Neural crest cell (in vitro differentiated cells): ENCODE measurements around the gene TSPEAR. TPM values are rescaled to one million over a fixed set of nuclear protein-coding genes. Genes with fewer than 3 reads are reported as not detected.
A peak's percentile ranks its signal among the peaks of the same experiment; 100 is the strongest.

Experiments
- DNase-seq: peaks from one replicate; pipeline ENCODE4 v3.0.0; 2021; ENCODE audit warnings: low read depth, mixed read lengths, low spot score
- H3K27ac Mint-ChIP-seq: one replicate; pipeline ENCODE4 v1.8.0; 2021; ENCODE audit warnings: mild to moderate bottlenecking, mixed read lengths; ENCODE audit not compliant: unreplicated experiment
- H3K27me3 Mint-ChIP-seq: 2 replicates; pipeline ENCODE4 v1.8.0; 2021; ENCODE audit warnings: low read depth, mild to moderate bottlenecking, mixed read lengths
- H3K36me3 Mint-ChIP-seq: 2 replicates; pipeline ENCODE4 v1.8.0; 2021; ENCODE audit warnings: low read depth, mild to moderate bottlenecking, mixed read lengths
- H3K4me1 Mint-ChIP-seq: 2 replicates; pipeline ENCODE4 v1.8.0; 2021; ENCODE audit warnings: mixed read lengths
- H3K4me3 Mint-ChIP-seq: one replicate; pipeline ENCODE4 v1.8.0; 2021; ENCODE audit warnings: mild to moderate bottlenecking, mixed read lengths
- H3K9me3 Mint-ChIP-seq: 2 replicates; pipeline ENCODE4 v1.8.0; 2021; ENCODE audit warnings: mixed read lengths
- CTCF ChIP-seq: fragments of 200-600 bp; sonication (generic); conservative IDR thresholded peaks from 2 replicates; pipeline ENCODE4 v1.5.0; 2021; ENCODE audit warnings: antibody characterized with exemption, mild to moderate bottlenecking
- total RNA-seq: library from RNA; stranded (reverse); gene quantifications from 2 replicates; pipeline ENCODE4 v1.2.1, GENCODE V29; 2021

Gene TSPEAR
- total RNA-seq, 1 donor from 2014 or later: not detected

GRCh38 chr21:44467859-44468195 is 243.5 kb downstream of the TSPEAR start:
- H3K27ac Mint-ChIP-seq: no peak overlapping the region
- no peaks in the 10 kb centered on the region for H3K36me3 Mint-ChIP-seq
- no peak for TF ChIP-seq CTCF
- H3K27me3 Mint-ChIP-seq: no peaks in the 10 kb centered on the region
- peaks cover 4% of the 10 kb centered on the region for H3K4me1 Mint-ChIP-seq
- DNase-seq: no peak
- no peak overlapping the region for H3K4me3 Mint-ChIP-seq
- H3K9me3 Mint-ChIP-seq: peaks cover 2% of the 10 kb centered on the region

- Mint-ChIP-seq H3K27ac (no peak overlapping the region), H3K27me3 (no peaks in the 10 kb centered on the region), H3K4me1 (peaks cover 4% of the 10 kb centered on the region), H3K4me3 (no peak overlapping the region), H3K36me3 (no peaks in the 10 kb centered on the region), H3K9me3 (peaks cover 2% of the 10 kb centered on the region)
- no peak for DNase-seq
- no peak for TF ChIP-seq CTCF
Measured at GRCh38 chr21:44466996-44467858, 244.1 kb downstream of the TSPEAR start.

DNA sequence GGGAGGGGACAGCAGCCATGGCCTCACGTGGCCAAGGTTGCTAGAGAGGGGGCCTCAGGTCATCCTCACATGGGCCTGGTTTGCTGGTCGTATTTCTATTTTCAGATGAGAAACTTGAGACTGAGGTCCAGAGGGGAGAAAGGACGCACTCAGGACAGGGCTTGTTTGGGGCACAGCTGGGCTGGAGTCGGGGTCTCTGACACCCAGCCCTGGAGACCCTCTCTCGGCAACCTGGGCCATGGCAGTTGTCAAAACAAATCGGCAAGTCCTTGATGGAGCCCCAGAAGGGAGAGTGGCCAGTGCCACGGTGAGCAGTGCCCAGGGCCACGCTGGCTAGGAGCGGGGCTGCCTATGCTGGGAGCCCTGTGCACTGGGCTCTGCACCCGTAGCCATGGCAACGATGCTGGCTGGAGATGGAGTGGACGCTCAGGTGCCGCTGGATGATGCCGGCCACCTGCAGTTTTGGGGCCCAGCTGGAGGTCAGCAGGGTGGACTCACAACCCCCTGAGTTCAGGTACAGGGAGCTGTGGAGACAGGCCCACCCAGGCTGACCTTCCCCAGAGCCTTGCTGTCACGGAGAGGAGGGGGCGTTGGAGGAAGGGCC is 244.9 kb downstream of the TSPEAR start:
- no peak for DNase-seq
- Mint-ChIP-seq H3K4me3 (no peak overlapping the region), H3K27me3 (no peaks in the 10 kb centered on the region), H3K9me3 (no peaks in the 10 kb centered on the region), H3K4me1 (peaks cover 4% of the 10 kb centered on the region), H3K27ac (no peak overlapping the region), H3K36me3 (no peaks in the 10 kb centered on the region)
- no peak for TF ChIP-seq CTCF

DNA sequence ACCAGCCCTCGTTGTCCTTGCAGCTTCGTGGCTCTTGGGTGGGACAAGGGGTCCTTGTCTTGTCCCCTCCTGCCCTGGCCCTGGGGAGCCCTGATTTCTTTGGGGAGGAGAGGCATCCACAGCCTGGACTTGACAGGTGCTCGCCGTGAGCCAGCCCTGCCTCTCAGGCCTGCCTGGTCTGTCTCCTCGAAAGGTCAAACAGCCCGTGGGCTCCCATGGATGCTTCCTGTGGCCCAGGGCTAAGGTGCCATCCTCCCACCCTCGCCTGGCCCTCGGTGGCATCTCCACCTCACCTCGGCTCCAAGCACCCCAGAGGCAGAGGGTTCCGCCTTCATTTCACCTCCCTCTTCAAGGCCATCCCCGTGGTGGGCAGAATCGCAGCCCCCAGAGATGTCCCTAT is 247.0 kb downstream of the TSPEAR start:
- no peak overlapping the region for H3K4me3 Mint-ChIP-seq
- no peaks in the 10 kb centered on the region for H3K36me3 Mint-ChIP-seq
- peaks cover 4% of the 10 kb centered on the region for H3K4me1 Mint-ChIP-seq
- H3K27me3 Mint-ChIP-seq: no peaks in the 10 kb centered on the region
- no peak for DNase-seq
- no peak for TF ChIP-seq CTCF
- peak overlapping the region; percentile 19 for H3K27ac Mint-ChIP-seq
- H3K9me3 Mint-ChIP-seq: no peaks in the 10 kb centered on the region

DNA sequence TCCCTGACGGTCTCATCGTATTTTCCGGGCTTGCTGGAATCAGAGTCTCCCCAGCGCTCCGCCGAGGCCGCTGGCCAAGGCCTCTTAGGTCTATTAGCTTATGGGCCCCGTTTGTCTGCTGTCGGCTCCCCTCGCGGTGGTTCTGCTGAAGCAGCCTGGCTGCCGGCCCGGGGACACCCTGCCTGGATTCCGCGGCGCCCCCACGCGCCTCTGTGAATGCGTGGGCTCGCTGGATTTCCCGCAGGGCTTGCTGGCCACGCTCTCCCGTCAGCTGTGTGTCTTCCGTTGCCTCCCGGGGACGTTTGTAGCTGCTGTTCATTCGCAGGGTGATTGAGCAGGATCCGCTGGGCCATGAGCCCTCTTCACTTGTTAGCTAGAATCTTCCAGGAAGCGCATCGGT is 247.6 kb downstream of the TSPEAR start:
- no peak for TF ChIP-seq CTCF
- no peak overlapping the region for H3K4me3 Mint-ChIP-seq
- DNase-seq: no peak
- H3K36me3 Mint-ChIP-seq: no peaks in the 10 kb centered on the region
- peaks cover 4% of the 10 kb centered on the region for H3K4me1 Mint-ChIP-seq
- H3K27ac Mint-ChIP-seq: no peak overlapping the region
- H3K27me3 Mint-ChIP-seq: no peaks in the 10 kb centered on the region
- H3K9me3 Mint-ChIP-seq: no peaks in the 10 kb centered on the region
